PC-9 (cell line): ENCODE results near the gene ST6GALNAC3. TPM values are rescaled to one million over a fixed set of nuclear protein-coding genes. Genes with fewer than 3 reads are reported as not detected.

Experiments used
- BruUV-seq: library from RNA; stranded (reverse); fragments of 400-500 nt; replicated peaks from 2 replicates; lab custom pipeline; 2021; lab: Mats Ljungman, UMichigan
- CTCF ChIA-PET: fragments of 300-600 bp; sonication (Branson Sonifier 250); formaldehyde crosslinking; loops from one replicate; lab custom pipeline; 2022; ENCODE audit warnings: antibody characterized with exemption; lab: Charles Lee
- POLR2A ChIA-PET: fragments of 300-600 bp; sonication (Branson Sonifier 250); formaldehyde crosslinking; loops from one replicate; lab custom pipeline; 2022; ENCODE audit warnings: antibody characterized with exemption; ENCODE audit not compliant: unreplicated experiment; lab: Charles Lee
- DNase-seq, 2 experiments: peaks; one replicate each; pipeline versions ENCODE4 v3.0.0 to v3.0.0-alpha.2; 2015 to 2022; ENCODE audit warnings: mixed read lengths in 1 of 2
- H2AFZ ChIP-seq: fragments of 200-600 bp; sonication (generic); 2 replicates; pipeline ENCODE4 v1.8.1; 2017; ENCODE audit warnings: antibody characterized with exemption
- H3F3A ChIP-seq: fragments of 200-600 bp; sonication (generic); 2 replicates; pipeline ENCODE4 v1.8.1; 2017; ENCODE audit warnings: antibody characterized with exemption, mild to moderate bottlenecking, low read depth; ENCODE audit not compliant: insufficient read depth
- H3K27ac ChIP-seq: fragments of 200-600 bp; sonication (generic); 2 replicates; pipeline ENCODE4 v1.6.1; 2016; ENCODE audit warnings: mixed run types
- H3K27me3 ChIP-seq: fragments of 200-600 bp; sonication (generic); 2 replicates; pipeline ENCODE4 v1.6.1; 2016; ENCODE audit warnings: low read depth, mixed run types; ENCODE audit not compliant: insufficient read depth
- H3K36me3 ChIP-seq: fragments of 200-600 bp; sonication (generic); 2 replicates; pipeline ENCODE4 v1.6.1; 2016; ENCODE audit warnings: low read depth, mixed run types
- H3K4me1 ChIP-seq: fragments of 200-600 bp; sonication (generic); replicated peaks from 2 replicates; pipeline ENCODE4 v1.6.1; 2016; ENCODE audit warnings: mixed run types; ENCODE audit not compliant: insufficient read depth
- H3K4me2 ChIP-seq: fragments of 200-600 bp; sonication (generic); 2 replicates; pipeline ENCODE4 v1.6.1; 2017; ENCODE audit warnings: mixed run types
- H3K4me3 ChIP-seq: fragments of 200-600 bp; sonication (generic); 2 replicates; pipeline ENCODE4 v1.6.1; 2016; ENCODE audit warnings: mixed run types
- H3K79me2 ChIP-seq: fragments of 200-600 bp; sonication (generic); 2 replicates; pipeline ENCODE4 v1.6.1; 2017; ENCODE audit warnings: low read depth, mixed run types
- H3K9me2 ChIP-seq: fragments of 200-600 bp; sonication (generic); 2 replicates; pipeline ENCODE4 v1.8.1; 2017; ENCODE audit warnings: mild to moderate bottlenecking; ENCODE audit not compliant: insufficient read depth
- H3K9me3 ChIP-seq: fragments of 200-600 bp; sonication (generic); 2 replicates; pipeline ENCODE4 v1.8.1; 2016; ENCODE audit warnings: low read depth; ENCODE audit not compliant: insufficient read depth
- H4K20me1 ChIP-seq: fragments of 200-600 bp; sonication (generic); 2 replicates; pipeline ENCODE4 v1.8.1; 2017; ENCODE audit not compliant: insufficient read depth
- EZH2 ChIP-seq: fragments of 200-600 bp; sonication (generic); IDR thresholded peaks from 2 replicates; pipeline ENCODE4 v1.8.0; 2017; ENCODE audit warnings: antibody characterized with exemption, low read depth
- intact Hi-C: fragments of 100-400 bp; cut with micrococcal nuclease; formaldehyde crosslinking; loops from one replicate; pipeline ENCODE4 v1.10.0; 2022; ENCODE audit not compliant: unreplicated experiment
- total RNA-seq: library from RNA; stranded (reverse); gene quantifications from 2 replicates; pipeline ENCODE4 v1.2.3, GENCODE V29; 2021
- TF ChIP-seq, protein P1 (sequence below): fragments of 200-600 bp; sonication (generic); conservative IDR thresholded peaks from 2 replicates; pipeline ENCODE4 v1.6.1; 2017; ENCODE audit warnings: mixed run types, antibody characterized with exemption, mild to moderate bottlenecking, moderate library complexity

Gene ST6GALNAC3
- total RNA-seq, 1 experiment from 2014 or later = 0.04 TPM

DNA sequence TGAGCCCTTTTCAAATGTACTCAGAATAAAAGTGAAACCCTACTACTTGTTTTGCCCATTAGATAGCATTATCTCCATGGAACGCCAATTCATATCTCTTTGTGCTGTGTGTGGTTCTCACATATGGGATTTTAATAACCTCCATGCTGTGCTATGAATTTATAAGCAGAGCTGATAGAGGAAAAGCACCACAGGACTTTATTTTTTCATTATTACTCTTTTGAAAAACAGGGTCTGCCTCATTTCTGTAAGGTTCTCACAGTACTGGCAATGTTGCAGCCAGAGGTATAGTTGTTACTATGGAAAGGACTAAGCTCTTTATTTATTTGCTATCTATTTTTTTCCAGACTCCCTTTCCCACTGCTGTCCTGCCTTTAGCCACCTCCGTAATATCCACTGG, 313.7 kb downstream of the ST6GALNAC3 start:
- no peaks in the 10 kb centered on the region for H3K36me3 ChIP-seq
- H4K20me1 ChIP-seq = no peaks in the 10 kb centered on the region
- no peak overlapping the region for H2AFZ ChIP-seq
- POLR2A ChIA-PET = no interaction called here
- no peak for TF ChIP-seq EZH2
- H3K4me2 ChIP-seq = no peak overlapping the region
- BruUV-seq = no TSS peak
- CTCF ChIA-PET = no interaction called here
- H3K27me3 ChIP-seq = no peaks in the 10 kb centered on the region
- intact Hi-C loops = loop anchor here (10.0 kb wide), 1 partner anchor 1807 kb away; no protein-coding TSS in a partner anchor
- no peak overlapping the region for H3K4me3 ChIP-seq
- no peaks in the 10 kb centered on the region for H3K4me1 ChIP-seq
- no peaks in the 10 kb centered on the region for H3K9me3 ChIP-seq
- H3K27ac ChIP-seq = no peak overlapping the region
- no peak for DNase-seq
- no peaks in the 10 kb centered on the region for H3F3A ChIP-seq
- H3K79me2 ChIP-seq = no peaks in the 10 kb centered on the region
- H3K9me2 ChIP-seq = no peaks in the 10 kb centered on the region

DNA sequence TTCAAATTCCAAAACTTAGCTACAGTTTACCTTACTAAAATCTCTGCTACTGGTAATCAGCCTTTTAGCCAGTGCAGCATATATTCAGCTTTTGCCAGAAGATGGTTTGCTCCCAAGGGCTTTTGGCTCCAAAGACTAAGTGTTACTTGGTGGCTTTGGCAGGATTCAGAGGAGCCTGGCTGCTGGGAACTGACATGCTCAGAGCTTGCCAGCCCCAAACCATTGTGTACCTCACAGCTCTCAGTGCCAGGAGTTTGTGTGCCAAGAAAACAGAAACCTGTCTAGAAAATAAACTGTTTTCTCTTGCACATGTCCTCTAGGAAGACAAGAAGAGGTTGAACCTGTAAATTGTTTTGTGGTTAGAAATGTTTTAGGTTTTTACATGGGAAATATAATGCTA, 315.9 kb downstream of the ST6GALNAC3 start:
- no peaks in the 10 kb centered on the region for H3K9me2 ChIP-seq
- H3K4me2 ChIP-seq = no peak overlapping the region
- no peaks in the 10 kb centered on the region for H3F3A ChIP-seq
- no peaks in the 10 kb centered on the region for H3K36me3 ChIP-seq
- H3K79me2 ChIP-seq = no peaks in the 10 kb centered on the region
- no peak overlapping the region for H2AFZ ChIP-seq
- no peak overlapping the region for H3K4me3 ChIP-seq
- intact Hi-C loops = no loop called here
- ChIA-PET POLR2A (no interaction called here), CTCF (interaction anchor here (0.6 kb wide), 1 partner anchor 1290 kb away, joined by 3 read pairs; no protein-coding TSS in a partner anchor)
- H3K9me3 ChIP-seq = no peaks in the 10 kb centered on the region
- BruUV-seq = no TSS peak
- H3K27ac ChIP-seq = no peak overlapping the region
- no peak for DNase-seq
- no peaks in the 10 kb centered on the region for H3K4me1 ChIP-seq
- no peaks in the 10 kb centered on the region for H3K27me3 ChIP-seq
- H4K20me1 ChIP-seq = no peaks in the 10 kb centered on the region
- TF ChIP-seq EZH2 = no peak
- TF ChIP-seq, protein P1, sequence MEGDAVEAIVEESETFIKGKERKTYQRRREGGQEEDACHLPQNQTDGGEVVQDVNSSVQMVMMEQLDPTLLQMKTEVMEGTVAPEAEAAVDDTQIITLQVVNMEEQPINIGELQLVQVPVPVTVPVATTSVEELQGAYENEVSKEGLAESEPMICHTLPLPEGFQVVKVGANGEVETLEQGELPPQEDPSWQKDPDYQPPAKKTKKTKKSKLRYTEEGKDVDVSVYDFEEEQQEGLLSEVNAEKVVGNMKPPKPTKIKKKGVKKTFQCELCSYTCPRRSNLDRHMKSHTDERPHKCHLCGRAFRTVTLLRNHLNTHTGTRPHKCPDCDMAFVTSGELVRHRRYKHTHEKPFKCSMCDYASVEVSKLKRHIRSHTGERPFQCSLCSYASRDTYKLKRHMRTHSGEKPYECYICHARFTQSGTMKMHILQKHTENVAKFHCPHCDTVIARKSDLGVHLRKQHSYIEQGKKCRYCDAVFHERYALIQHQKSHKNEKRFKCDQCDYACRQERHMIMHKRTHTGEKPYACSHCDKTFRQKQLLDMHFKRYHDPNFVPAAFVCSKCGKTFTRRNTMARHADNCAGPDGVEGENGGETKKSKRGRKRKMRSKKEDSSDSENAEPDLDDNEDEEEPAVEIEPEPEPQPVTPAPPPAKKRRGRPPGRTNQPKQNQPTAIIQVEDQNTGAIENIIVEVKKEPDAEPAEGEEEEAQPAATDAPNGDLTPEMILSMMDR = no peak

DNA sequence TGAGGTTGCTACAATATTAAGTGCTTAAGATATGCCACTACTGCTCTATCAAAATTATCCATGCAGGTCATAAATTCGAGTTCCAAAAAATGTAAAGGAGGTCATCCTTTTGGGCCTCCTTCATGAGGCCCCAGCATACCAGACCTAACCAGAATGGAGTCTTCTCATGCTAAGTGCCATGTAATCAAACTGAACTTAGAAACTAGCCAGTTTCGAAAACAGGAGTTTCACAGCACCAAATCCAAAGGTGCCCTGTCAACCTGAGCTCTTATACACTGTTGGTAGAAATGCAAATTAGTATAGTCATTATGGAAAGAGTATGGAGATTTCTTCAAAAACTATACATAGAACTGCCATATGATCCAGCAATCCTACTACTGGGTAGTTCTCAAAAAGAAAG, 320.5 kb downstream of the ST6GALNAC3 start:
- no peaks in the 10 kb centered on the region for H3K9me3 ChIP-seq
- H3F3A ChIP-seq = no peaks in the 10 kb centered on the region
- no peak overlapping the region for H3K27ac ChIP-seq
- intact Hi-C loops = no loop called here
- POLR2A ChIA-PET = no interaction called here
- no peak overlapping the region for H3K4me3 ChIP-seq
- H3K27me3 ChIP-seq = no peaks in the 10 kb centered on the region
- no peaks in the 10 kb centered on the region for H3K4me1 ChIP-seq
- no peaks in the 10 kb centered on the region for H3K79me2 ChIP-seq
- H3K36me3 ChIP-seq = no peaks in the 10 kb centered on the region
- no TSS peak for BruUV-seq
- DNase-seq = no peak
- H2AFZ ChIP-seq = no peak overlapping the region
- CTCF ChIA-PET = no interaction called here
- H3K9me2 ChIP-seq = no peaks in the 10 kb centered on the region; the same call in 1 of the 2 replicates
- H4K20me1 ChIP-seq = no peaks in the 10 kb centered on the region
- no peak overlapping the region for H3K4me2 ChIP-seq
- no peak for TF ChIP-seq EZH2
- TF ChIP-seq, protein P1 = no peak

DNA sequence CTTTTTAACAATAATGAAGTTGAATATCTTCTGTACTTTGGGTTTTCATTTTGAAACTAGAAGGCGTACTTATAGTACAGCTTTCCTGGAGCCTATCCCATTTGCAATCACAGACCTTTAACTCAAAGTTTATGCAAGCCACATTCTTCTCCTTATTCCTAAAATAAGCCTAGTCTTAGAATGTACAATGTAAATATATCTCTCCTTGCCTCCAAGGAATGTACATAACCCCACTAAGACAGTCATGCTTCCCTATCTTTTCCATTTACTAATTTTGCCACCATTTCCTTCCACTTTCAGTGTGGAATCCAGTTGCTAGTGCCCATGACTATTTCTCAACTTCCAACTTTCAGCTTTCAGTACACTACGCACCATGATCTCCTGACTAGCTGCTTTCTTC, 327.6 kb downstream of the ST6GALNAC3 start:
- Histone ChIP-seq H3K9me2 (no peaks in the 10 kb centered on the region; the same call in 1 of the 2 replicates), H3K79me2 (no peaks in the 10 kb centered on the region), H3K9me3 (no peaks in the 10 kb centered on the region), H3F3A (no peaks in the 10 kb centered on the region), H3K36me3 (no peaks in the 10 kb centered on the region), H3K4me3 (no peak overlapping the region), H3K27me3 (no peaks in the 10 kb centered on the region), H4K20me1 (no peaks in the 10 kb centered on the region; the same call in 1 of the 2 replicates), H3K4me1 (no peaks in the 10 kb centered on the region), H3K4me2 (no peak overlapping the region), H2AFZ (no peak overlapping the region), H3K27ac (no peak overlapping the region)
- BruUV-seq = no TSS peak
- CTCF ChIA-PET = no interaction called here
- POLR2A ChIA-PET = no interaction called here
- intact Hi-C loops = no loop called here
- DNase-seq = no peak
- TF ChIP-seq, protein P1 = no peak
- TF ChIP-seq EZH2 = no peak
